K562 (cell line): ENCODE measurements around the gene EEF1A2. TPM values are rescaled to one million over a fixed set of nuclear protein-coding genes. Genes with fewer than 3 reads are reported as not detected.

ENCODE experiments used
- ATAC-seq: fragments of 200-7000 bp; cut with Tn5 transposase; 3 replicates; pipeline ENCODE4 v1.9.1; 2020; ENCODE audit warnings: moderate library complexity
- BruUV-seq: library from RNA; stranded (reverse); fragments of 400-500 nt; replicated peaks from 2 replicates; lab custom pipeline; 2021; lab: Mats Ljungman, UMichigan
- CTCF ChIA-PET: fragments of 300-600 bp; formaldehyde crosslinking; extraction: SDS; loops from one replicate; lab custom pipeline; 2021; ENCODE audit warnings: low intra/inter-chr PET ratio; lab: Yijun Ruan, JAX
- POLR2A ChIA-PET: fragments of 300-600, 350-650 bp; sonication (Branson Sonifier 250); formaldehyde crosslinking; extraction: SDS; loops from one replicate; lab custom pipeline; 2021; ENCODE audit warnings: antibody characterized with exemption, inconsistent platforms; lab: Yijun Ruan, JAX
- DNase-seq, 4 experiments: peaks; one replicate each; pipeline versions ENCODE4 v3.0.0 to v3.0.0-alpha.2; 2011 to 2018; ENCODE audit warnings: low spot score in 3 of 4, mixed read lengths in 3 of 4; ENCODE audit errors: extremely low read depth in 1 of 4
- FAIRE-seq: peaks from 2 replicates; lab custom pipeline; 2011; peaks lifted over from hg19 to GRCh38; lab: Jason Lieb, UNC
- H2AFZ ChIP-seq: 2 replicates; pipeline ENCODE4 v1.6.0; 2011; ENCODE audit warnings: low read depth, low read length, control low read depth, inconsistent platforms
- H3K27ac ChIP-seq: fragments of 200-600 bp; 3 replicates; pipeline ENCODE4 v1.8.0; 2011; ENCODE audit warnings: low read depth, mild to moderate bottlenecking, control low read depth, inconsistent platforms, low read length, moderate library complexity, mixed read lengths; ENCODE audit errors: extremely low read depth
- H3K27me3 ChIP-seq, 2 experiments: fragments of 300-600 bp in 1 of 2; 2 replicates in 1 of 2; 3 replicates in 1 of 2; pipeline versions ENCODE4 v1.6.0 to v1.8.0; 2011; ENCODE audit warnings: inconsistent platforms in 2 of 2, low read length in 2 of 2, mild to moderate bottlenecking in 1 of 2, mixed read lengths in 1 of 2, moderate library complexity in 1 of 2; ENCODE audit not compliant: control insufficient read depth in 2 of 2, insufficient read depth in 2 of 2
- H3K36me3 ChIP-seq: fragments of 300-600 bp; 3 replicates; pipeline ENCODE4 v1.8.0; 2011; ENCODE audit warnings: mild to moderate bottlenecking, low read length, inconsistent platforms; ENCODE audit not compliant: control insufficient read depth, insufficient read depth
- H3K4me1 ChIP-seq, 2 experiments: fragments of 200-600 bp in 1 of 2; replicated peaks in 1 of 2; 2 replicates in 1 of 2; 3 replicates in 1 of 2; pipeline versions ENCODE4 v1.5.1 to v1.8.0; 2011; ENCODE audit warnings: inconsistent platforms in 2 of 2, low read length in 2 of 2, mild to moderate bottlenecking in 1 of 2, mixed read lengths in 1 of 2, moderate library complexity in 1 of 2; ENCODE audit not compliant: control insufficient read depth in 2 of 2, insufficient read depth in 2 of 2
- H3K4me2 ChIP-seq: 2 replicates; pipeline ENCODE4 v1.6.1; 2011; ENCODE audit warnings: low read length, control low read depth, inconsistent platforms, mixed read lengths; ENCODE audit not compliant: insufficient read depth
- H3K4me3 ChIP-seq: fragments of 200-600 bp; sonication (generic), shearing (Covaris generic); 2 replicates; pipeline ENCODE4 v1.5.1; 2016; ENCODE audit warnings: control low read depth, inconsistent platforms
- H3K79me2 ChIP-seq: fragments of 200-600 bp; 3 replicates; pipeline ENCODE4 v1.8.0; 2011; ENCODE audit warnings: low read length, inconsistent platforms; ENCODE audit not compliant: control insufficient read depth, insufficient read depth
- H3K9ac ChIP-seq, 2 experiments: 2 replicates each; pipeline versions ENCODE4 v1.6.0 to v1.6.1; 2011; ENCODE audit warnings: low read depth in 2 of 2, low read length in 2 of 2, control low read depth in 1 of 2, inconsistent platforms in 1 of 2, mild to moderate bottlenecking in 1 of 2, mixed read lengths in 1 of 2; ENCODE audit not compliant: insufficient read depth in 1 of 2
- H3K9me1 ChIP-seq: one replicate; pipeline ENCODE4 v1.6.0; 2011; ENCODE audit warnings: inconsistent platforms, mild to moderate bottlenecking, low read length, moderate library complexity; ENCODE audit not compliant: control insufficient read depth, insufficient read depth
- H3K9me3 ChIP-seq: replicated peaks from 2 replicates; pipeline ENCODE4 v1.5.1; 2011; ENCODE audit warnings: low read depth, low read length, inconsistent platforms; ENCODE audit not compliant: control insufficient read depth, insufficient read depth
- H4K20me1 ChIP-seq: replicated peaks from 2 replicates; pipeline ENCODE4 v1.6.1; 2011; ENCODE audit warnings: low read length, inconsistent platforms, mixed read lengths; ENCODE audit not compliant: control insufficient read depth, insufficient read depth
- CBFB ChIP-seq: sonication (generic); formaldehyde crosslinking; IDR thresholded peaks from 2 replicates; pipeline ENCODE4 v1.4.0; 2020; ENCODE audit warnings: mild to moderate bottlenecking, missing genetic modification reagents
- FOXP1 ChIP-seq: sonication (generic); formaldehyde crosslinking; IDR thresholded peaks from 2 replicates; pipeline ENCODE4 v1.8.0; 2022; ENCODE audit warnings: mild to moderate bottlenecking, missing genetic modification reagents
- HLTF ChIP-seq: fragments of 450-650 bp; IDR thresholded peaks from 2 replicates; pipeline ENCODE4 v1.6.1; 2016
- KAT7 ChIP-seq: sonication (generic); formaldehyde crosslinking; IDR thresholded peaks from 2 replicates; pipeline ENCODE4 v1.8.0; 2022; ENCODE audit warnings: missing genetic modification reagents, mild to moderate bottlenecking, borderline replicate concordance
- MYNN ChIP-seq, 2 experiments: sonication (generic); formaldehyde crosslinking in 1 of 2; IDR thresholded peaks; 2 replicates each; pipeline versions ENCODE4 v1.5.0 to v1.6.1; 2016 to 2020; ENCODE audit warnings: antibody characterized with exemption in 1 of 2, missing genetic modification reagents in 1 of 2
- POLR3A ChIP-seq: IDR thresholded peaks from 2 replicates; pipeline ENCODE4 v1.6.1; 2011; ENCODE audit warnings: borderline replicate concordance, mild to moderate bottlenecking, moderate library complexity; ENCODE audit not compliant: insufficient read length, insufficient read depth; ENCODE audit errors: extremely low read depth
- TGIF2 ChIP-seq: sonication (generic); formaldehyde crosslinking; IDR thresholded peaks from 2 replicates; pipeline ENCODE4 v1.8.1; 2022; ENCODE audit warnings: mild to moderate bottlenecking, missing genetic modification reagents, moderate library complexity
- ZNF507 ChIP-seq: conservative IDR thresholded peaks from 2 replicates; pipeline ENCODE4 v1.6.1; 2017; ENCODE audit warnings: missing genetic modification characterization, missing compliant biosample characterization
- ZNF699 ChIP-seq: fragments of 250-450 bp; sonication (Bioruptor Pico); IDR thresholded peaks from 2 replicates; pipeline ENCODE4 v1.8.0; 2021; ENCODE audit warnings: mild to moderate bottlenecking, moderate library complexity; ENCODE audit not compliant: insufficient replicate concordance
- WGBS: fragments of 100-300 bp; shearing (Covaris generic); methylation state at CpG from one replicate; pipeline ENCODE4 v1.1.6; 2016; ENCODE audit warnings: low coverage, mixed read lengths; ENCODE audit not compliant: insufficient coverage; ENCODE audit errors: missing lambda C conversion rate; 5-methylcytosine and 5-hydroxymethylcytosine counted together
- in situ Hi-C: fragments of 300-500 bp; cut with MboI; formaldehyde crosslinking; loops from 4 replicates; pipeline ENCODE4 v1.15.0; 2018; ENCODE audit warnings: inconsistent platforms, mixed read lengths
- intact Hi-C: fragments of 100-400 bp; cut with micrococcal nuclease; formaldehyde crosslinking; loops from 2 replicates; pipeline ENCODE4 v1.14.2; 2022
- polyA plus RNA-seq, 8 experiments: library from polyadenylated mRNA; depleted of rRNA in 4 of 8; stranded (reverse) in 5 of 8; unstranded in 3 of 8; fragments of >200 nt; fragmentation: Nextera tagmentation in 2 of 8; fragmentation: Illumina TruSeq in 1 of 8; extraction: Ambion mirVana in 2 of 8; extraction: Trizol in 1 of 8; gene quantifications; 2 replicates each; pipeline versions ENCODE4 v1.2.1 to v1.2.3, GENCODE V29; 2011 to 2014; ENCODE audit warnings: inconsistent platforms in 1 of 8, missing spikeins in 1 of 8
- total RNA-seq, 7 experiments: library from RNA; depleted of rRNA in 6 of 7; stranded (reverse); fragments of >200 nt in 6 of 7; fragmentation: Illumina TruSeq in 2 of 7; extraction: Trizol in 2 of 7; gene quantifications; 2 replicates each; pipeline versions ENCODE4 v1.2.1 to v1.2.3, GENCODE V29; 2011 to 2021; ENCODE audit warnings: low replicate concordance in 1 of 7
- TF ChIP-seq, protein P1 (sequence below): fragments of 250-450 bp; sonication (Bioruptor Pico); IDR thresholded peaks from 2 replicates; pipeline ENCODE4 v1.4.0; 2020

Gene EEF1A2
- total and polyA plus RNA-seq, 9 of the 15 experiments (the other 6 are each of a cell fraction or from before 2014, with no cell fraction given): 0.04 to 29.6 (median 11.5) TPM

DNA sequence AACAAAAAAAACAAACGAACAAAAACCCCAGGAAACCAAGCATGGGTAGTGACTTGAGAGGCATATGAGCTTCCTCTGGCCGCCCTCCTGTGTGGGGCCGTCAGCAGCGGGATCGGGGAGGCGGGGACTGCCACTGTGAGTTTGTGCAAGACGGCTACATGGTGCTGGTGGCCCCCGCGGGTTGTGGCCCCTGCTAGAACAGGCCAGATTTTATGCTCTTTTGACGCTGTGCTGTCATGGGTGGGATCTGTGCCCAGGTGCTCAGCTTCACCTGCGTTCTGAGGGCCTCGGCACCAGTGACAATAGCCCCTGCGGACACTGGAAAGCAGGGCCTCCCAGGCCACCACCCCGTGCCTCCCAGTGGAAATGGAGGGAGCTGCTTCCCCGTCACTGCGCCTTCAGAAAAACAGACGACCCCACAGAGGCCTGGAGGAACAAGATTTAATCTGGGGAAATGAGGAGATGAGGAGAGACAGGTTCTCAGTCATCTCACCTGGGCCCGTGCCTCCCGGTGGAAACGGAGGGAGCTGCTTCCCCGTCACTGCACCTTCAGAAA, 21.7 kb downstream of the EEF1A2 start:
- Histone ChIP-seq H3K27me3 (peaks cover 23 to 80% of the 10 kb centered on the region in 2 experiments; a peak in 4 of 5 replicates), H3K4me3 (no peak overlapping the region), H2AFZ (no peak overlapping the region), H3K9me3 (no peaks in the 10 kb centered on the region), H3K4me1 (peaks cover 0 to 22% of the 10 kb centered on the region in 2 experiments; a peak in 2 of 5 replicates), H3K9ac (no peak overlapping the region), H4K20me1 (0 out of 2 replicates have a peak, but pooled peaks cover 20% of the 10 kb centered on the region), H3K36me3 (no peaks in the 10 kb centered on the region), H3K4me2 (no peak overlapping the region), H3K79me2 (no peaks in the 10 kb centered on the region), H3K27ac (no peak overlapping the region), H3K9me1 (no peaks in the 10 kb centered on the region)
- DNase-seq: no peak
- in situ Hi-C loops: no loop called here
- WGBS: 3% methylated on average over 21 of the region's 21 CpGs
- intact Hi-C loops: no loop called here
- BruUV-seq: no TSS peak
- TF ChIP-seq, protein P1, sequence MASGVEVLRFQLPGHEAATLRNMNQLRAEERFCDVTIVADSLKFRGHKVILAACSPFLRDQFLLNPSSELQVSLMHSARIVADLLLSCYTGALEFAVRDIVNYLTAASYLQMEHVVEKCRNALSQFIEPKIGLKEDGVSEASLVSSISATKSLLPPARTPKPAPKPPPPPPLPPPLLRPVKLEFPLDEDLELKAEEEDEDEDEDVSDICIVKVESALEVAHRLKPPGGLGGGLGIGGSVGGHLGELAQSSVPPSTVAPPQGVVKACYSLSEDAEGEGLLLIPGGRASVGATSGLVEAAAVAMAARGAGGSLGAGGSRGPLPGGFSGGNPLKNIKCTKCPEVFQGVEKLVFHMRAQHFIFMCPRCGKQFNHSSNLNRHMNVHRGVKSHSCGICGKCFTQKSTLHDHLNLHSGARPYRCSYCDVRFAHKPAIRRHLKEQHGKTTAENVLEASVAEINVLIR: no peak
- TF ChIP-seq MYNN (IDR thresholded peaks at IDR 0.05) (no peak), MYNN (CRISPR knock-in tag; IDR thresholded peaks at IDR 0.05) (no peak), TGIF2 (CRISPR knock-in tag) (no peak), ZNF699 (CRISPR knock-in tag) (no peak), HLTF (no peak), CBFB (CRISPR knock-in tag) (no peak), POLR3A (no peak), FOXP1 (CRISPR knock-in tag) (no peak), KAT7 (no peak), ZNF507 (tag) (no peak)
- CTCF ChIA-PET: interaction anchor here (0.6 kb wide), 1 partner anchor 106 kb away, joined by 3 read pairs; no protein-coding TSS in a partner anchor
- no peak for FAIRE-seq
- no peak for ATAC-seq
- POLR2A ChIA-PET: no interaction called here
